ENCODE measurements around the gene ROBO1. TPM values are rescaled to one million over a fixed set of nuclear protein-coding genes. Genes with fewer than 3 reads are reported as not detected.

Gene ROBO1
- total and polyA plus RNA-seq, 2 of the 8 experiments (the other 6 are each of a cell fraction or from before 2014, with no cell fraction given), result 51.4 to 91.0 TPM

DNA sequence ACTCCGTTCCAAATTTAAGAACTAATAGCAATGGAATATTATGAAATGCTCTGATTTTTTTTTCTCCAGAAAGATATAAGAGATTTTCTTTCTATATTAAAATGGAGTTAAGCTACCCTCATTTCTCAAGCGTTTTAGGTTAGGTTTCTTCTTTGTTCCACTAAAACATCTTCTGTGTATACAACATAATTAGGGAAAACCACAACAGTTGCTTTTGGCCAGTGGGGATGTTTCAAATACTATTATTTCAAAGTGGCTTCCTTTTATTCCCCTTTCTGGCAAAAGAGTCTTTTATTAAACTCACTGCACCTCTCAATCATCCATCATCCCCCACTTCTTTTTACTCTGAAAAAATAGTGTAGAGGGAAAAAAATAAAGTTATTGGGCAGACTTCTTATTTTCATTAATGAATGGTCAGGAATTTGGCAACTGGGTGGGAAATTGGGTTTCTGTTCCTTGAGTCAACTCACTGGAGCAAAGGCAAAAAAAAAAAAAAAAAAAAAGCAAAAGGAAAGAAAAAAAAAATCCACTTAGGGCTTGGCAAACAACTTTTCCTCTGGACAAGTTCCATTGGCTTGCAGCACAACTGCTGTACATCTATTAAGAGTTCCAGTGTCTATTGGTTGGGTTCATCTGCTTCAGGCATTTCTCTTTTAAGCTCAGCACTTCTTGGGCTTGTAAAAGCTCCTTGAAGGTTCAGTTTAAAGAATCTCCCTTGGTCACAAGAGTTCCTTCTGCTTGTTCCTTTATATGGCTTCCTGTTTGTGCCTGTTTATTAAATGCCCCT is 963.4 kb downstream of the ROBO1 start (continued):
- TF ChIP-seq RNF2 (IDR thresholded peaks at IDR 0.05; ENCODE audit: borderline replicate concordance, low read depth, low read length, missing control alignments, poor library complexity, severe bottlenecking) (no peak), CHD1 (IDR thresholded peaks at IDR 0.05; ENCODE audit: low read depth, low read length) (no peak), POLR2AphosphoS5 (IDR thresholded peaks at IDR 0.05; ENCODE audit: low read depth, low read length) (no peak), EZH2 (IDR thresholded peaks at IDR 0.05; ENCODE audit: low read depth, low read length, severe bottlenecking) (no peak), MAFK (IDR thresholded peaks at IDR 0.05; ENCODE audit: low read depth, low read length) (no peak), KDM4A (IDR thresholded peaks at IDR 0.05; ENCODE audit: low read depth, low read length, severe bottlenecking) (no peak), GTF2F1 (IDR thresholded peaks at IDR 0.05; ENCODE audit: borderline replicate concordance, low read depth, low read length) (no peak), TBP (IDR thresholded peaks at IDR 0.05; ENCODE audit: low read depth, low read length) (no peak), CEBPB (IDR thresholded peaks at IDR 0.05; ENCODE audit: low read depth, low read length) (no peak)
- TF ChIP-seq, protein P1, sequence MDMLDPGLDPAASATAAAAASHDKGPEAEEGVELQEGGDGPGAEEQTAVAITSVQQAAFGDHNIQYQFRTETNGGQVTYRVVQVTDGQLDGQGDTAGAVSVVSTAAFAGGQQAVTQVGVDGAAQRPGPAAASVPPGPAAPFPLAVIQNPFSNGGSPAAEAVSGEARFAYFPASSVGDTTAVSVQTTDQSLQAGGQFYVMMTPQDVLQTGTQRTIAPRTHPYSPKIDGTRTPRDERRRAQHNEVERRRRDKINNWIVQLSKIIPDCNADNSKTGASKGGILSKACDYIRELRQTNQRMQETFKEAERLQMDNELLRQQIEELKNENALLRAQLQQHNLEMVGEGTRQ (IDR thresholded peaks at IDR 0.05; ENCODE audit: low read length), result no peak
- TF ChIP-seq, protein P2, sequence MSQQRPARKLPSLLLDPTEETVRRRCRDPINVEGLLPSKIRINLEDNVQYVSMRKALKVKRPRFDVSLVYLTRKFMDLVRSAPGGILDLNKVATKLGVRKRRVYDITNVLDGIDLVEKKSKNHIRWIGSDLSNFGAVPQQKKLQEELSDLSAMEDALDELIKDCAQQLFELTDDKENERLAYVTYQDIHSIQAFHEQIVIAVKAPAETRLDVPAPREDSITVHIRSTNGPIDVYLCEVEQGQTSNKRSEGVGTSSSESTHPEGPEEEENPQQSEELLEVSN (IDR thresholded peaks at IDR 0.05), result no peak
